Left ventricle myocardium superior (tissue), 1 donor: ENCODE data around the gene EHBP1. TPM values are rescaled to one million over a fixed set of nuclear protein-coding genes. Genes with fewer than 3 reads are reported as not detected.
"Not testable (repeated sequence)": the region's sequence is repeated elsewhere in the genome, so short reads cannot be mapped to it uniquely, and the experiment has no call there.

Experiments
- ATAC-seq: fragments of 200-7000 bp; cut with Tn5 transposase; one replicate; pipeline ENCODE4 v1.9.1; 2020; ENCODE audit warnings: mild to moderate bottlenecking, moderate library complexity
- DNase-seq: peaks from one replicate; pipeline ENCODE4 v3.0.0-alpha.2; 2020
- intact Hi-C: fragments of 100-400 bp; cut with micrococcal nuclease; formaldehyde crosslinking; loops from one replicate; pipeline ENCODE4 v1.11.0; 2022
- total RNA-seq: library from RNA; stranded (reverse); fragmentation: NEBNext Ultra II Directional; extraction: Animal tissue kit (Norgen Biotek cat#: 25700); gene quantifications from one replicate; pipeline ENCODE4 v1.2.1, GENCODE V29; 2021
- donor health status: DM: no; HTN: yes; CAD: no; lungs with severe emphysema.

EHBP1 gene
- total RNA-seq, 1 donor from 2014 or later, result 21.8 TPM

GRCh38 chr2:62692225-62692624 is 13.3 kb upstream of the EHBP1 start:
- ATAC-seq, result no peak
- intact Hi-C loops, result no loop called here
- no peak for DNase-seq

- no peak for ATAC-seq
- intact Hi-C loops, result no loop called here
- no peak for DNase-seq
Observed at GRCh38 chr2:62698653-62699052, 6.9 kb upstream of the EHBP1 start.

- intact Hi-C loops, result no loop called here
- DNase-seq, result no peak
- ATAC-seq, result no peak
Observed at GRCh38 chr2:62704654-62705006, 883 bp upstream of the EHBP1 start.

DNA sequence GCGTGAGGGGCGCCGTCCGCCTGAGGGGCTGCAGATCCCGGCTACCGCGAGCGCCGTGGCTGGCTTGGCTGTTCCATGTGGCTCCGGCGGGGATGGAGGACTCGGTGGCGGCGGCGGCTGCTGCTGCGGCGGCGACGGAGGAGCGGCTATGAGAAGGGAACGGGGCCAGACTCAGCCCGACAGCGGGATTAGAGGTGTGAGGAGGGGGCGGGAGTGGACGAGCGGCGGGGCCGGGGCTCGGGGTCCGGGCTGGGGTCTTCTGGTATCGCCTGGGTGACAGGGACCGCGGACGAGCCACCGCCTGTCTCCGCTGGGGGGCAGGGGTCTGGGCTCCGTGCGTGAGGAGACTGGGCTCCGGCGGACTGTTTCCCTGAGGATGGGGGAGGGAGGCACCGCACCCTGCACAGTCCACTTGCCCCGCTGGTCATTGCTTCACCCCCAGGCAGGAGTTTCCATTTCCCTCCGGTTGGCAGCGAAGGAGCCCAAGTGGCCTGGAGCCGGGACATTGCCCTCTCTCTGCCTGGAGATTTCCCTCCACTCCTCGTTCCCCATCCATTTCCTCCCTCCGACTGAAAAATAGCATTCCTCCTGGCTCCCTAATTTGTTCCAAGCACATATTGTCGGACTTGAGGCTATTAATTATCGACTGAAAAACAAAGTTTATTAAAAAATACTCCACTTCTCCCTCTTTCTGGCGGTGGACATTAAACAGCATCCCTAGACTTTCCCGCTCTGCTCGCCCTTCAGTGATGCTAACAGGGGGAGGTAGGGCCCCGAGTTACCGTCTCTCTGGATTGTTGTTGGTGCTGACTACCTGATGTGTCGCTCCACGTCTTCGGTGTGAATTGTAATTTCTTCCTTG is 577 bp downstream of the EHBP1 start:
- ATAC-seq (peak; percentile 54), DNase-seq (peak; percentile 72)
- intact Hi-C loops, result no loop called here

DNA sequence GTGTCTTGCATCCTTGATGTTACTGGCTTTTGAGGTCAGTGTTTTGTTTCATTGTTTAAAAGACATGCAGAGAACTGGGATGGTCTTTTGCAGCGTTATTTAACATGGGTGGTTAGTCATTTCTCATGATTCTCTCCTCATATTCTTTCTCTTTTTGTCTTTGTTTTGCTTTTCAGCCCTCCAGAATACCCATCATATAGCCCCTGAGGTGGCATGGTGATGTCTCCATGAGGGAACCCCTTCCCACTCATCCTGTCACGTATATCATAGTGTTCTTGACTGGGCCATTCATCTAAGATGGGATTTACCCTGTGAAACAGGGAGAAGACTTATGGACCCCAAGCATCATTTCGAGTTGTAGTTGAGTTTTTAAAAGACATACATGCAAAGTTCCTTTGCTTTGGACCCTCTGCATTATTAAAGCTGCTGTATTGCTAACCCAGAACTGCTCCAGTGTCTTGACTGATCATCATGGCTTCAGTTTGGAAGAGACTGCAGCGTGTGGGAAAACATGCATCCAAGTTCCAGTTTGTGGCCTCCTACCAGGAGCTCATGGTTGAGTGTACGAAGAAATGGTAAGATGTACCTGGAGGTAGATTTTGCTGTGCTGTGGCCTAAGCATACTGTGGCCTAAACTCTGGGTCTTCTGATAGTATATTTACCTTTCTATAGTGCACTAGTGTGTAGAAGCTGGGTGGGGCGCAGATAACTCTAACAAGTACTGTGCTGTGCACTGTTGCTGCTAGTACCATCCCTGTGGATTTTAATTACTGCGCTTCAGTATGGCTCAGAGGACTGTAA is 1.4 kb downstream of the EHBP1 start:
- intact Hi-C loops, result no loop called here
- ATAC-seq (no peak), DNase-seq (no peak)

GRCh38 chr2:62708751-62709150 is 3.2 kb downstream of the EHBP1 start:
- DNase-seq, result no peak
- ATAC-seq, result no peak
- intact Hi-C loops, result no loop called here

DNA sequence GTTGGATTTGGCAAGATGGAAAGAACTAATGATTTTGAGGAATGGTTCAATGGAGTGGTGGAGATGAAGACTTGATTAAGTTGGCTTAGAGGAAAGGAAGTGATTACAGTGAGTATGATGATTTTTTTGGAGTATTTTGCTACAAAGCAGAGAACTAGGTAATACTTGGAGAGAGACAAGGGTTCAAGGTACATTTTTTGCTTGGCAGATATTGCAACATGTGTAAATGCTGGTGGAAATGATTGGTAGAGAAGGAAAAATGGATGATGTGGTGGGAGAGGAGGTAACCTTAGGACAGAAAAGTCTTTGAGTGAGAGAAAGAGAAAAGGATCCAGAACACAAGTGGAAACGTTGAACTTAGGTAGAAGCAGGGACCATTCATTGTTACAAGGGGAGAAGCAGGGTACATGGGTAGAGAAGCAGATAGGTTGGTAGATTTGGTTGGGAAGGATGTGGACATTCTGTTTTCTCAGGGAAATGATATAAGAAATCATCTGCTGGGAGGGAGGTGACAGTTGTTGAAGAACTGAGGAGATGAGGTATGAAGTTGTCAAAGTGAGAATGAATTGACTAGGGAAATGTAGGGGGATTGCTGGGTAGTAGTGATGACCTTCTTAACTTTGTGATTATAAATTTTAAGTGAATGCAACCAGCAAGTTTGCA is 6.5 kb downstream of the EHBP1 start:
- no peak for DNase-seq
- intact Hi-C loops, result no loop called here
- ATAC-seq, result no peak

- intact Hi-C loops, result not testable (repeated sequence)
Observed at GRCh38 chr2:62713196-62713595, 7.7 kb downstream of the EHBP1 start.

GRCh38 chr2:62713837-62714236 is 8.3 kb downstream of the EHBP1 start:
- ATAC-seq, result no peak
- DNase-seq, result no peak
- intact Hi-C loops, result no loop called here

More at GRCh38 chr2:62713196-62713595, 7.7 kb downstream of the EHBP1 start:
- not testable (repeated sequence) for DNase-seq, ATAC-seq

GRCh38 chr2:62716768-62717167 is 11.3 kb downstream of the EHBP1 start:
- intact Hi-C loops, result no loop called here
- DNase-seq (no peak), ATAC-seq (no peak)

- no peak for ATAC-seq
- DNase-seq, result no peak
- intact Hi-C loops, result no loop called here
Observed at GRCh38 chr2:62717503-62718081, 12.1 kb downstream of the EHBP1 start.

DNA sequence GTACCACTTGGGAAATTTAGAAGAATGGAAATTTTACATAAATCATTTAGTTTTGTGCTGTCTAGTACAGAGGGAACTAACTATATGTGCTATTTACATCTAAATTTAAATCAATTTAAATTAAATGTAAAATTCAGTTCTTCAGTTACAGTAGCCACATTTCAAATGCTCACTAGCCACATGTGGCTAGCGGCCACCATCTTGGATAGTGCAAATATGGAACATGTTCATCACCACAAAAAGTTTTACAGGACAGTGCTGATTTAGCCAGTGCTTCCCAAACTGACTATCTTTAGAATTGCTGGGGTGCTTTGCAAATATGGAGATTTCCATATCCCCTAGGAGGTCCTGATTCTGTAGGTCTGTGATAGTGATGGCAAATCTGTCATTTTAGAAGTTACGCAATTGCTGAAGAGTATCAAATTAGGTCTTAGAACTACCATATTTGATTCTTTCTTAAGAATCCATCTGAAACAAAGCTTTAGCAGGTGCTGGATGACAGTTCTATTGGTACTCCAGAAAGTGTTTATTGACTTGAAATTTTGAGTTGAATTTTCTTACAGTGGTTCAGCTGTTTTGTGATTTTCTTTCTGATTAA is 12.8 kb downstream of the EHBP1 start:
- intact Hi-C loops, result no loop called here
- no peak for DNase-seq
- ATAC-seq, result no peak

DNA sequence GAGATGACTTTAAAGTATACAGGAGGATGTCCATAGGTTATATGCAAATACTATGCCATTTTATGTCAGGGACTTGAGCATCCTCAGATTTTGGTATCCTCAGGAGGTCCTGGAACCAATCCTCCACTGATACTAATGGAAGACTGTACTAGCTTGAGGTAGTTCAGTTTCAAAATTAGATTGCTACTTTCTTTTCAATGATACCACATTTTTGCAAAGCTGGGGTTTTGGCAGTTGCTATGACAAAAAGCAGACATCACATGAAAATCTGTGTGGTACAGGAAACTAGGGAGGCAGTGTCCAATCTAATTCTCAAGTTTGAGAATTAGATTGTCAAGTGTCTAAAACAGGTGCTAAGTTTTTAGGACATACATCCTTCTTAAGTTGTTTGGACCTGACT is 14.2 kb downstream of the EHBP1 start:
- intact Hi-C loops, result no loop called here
- no peak for ATAC-seq

GRCh38 chr2:62722679-62723078 is 17.2 kb downstream of the EHBP1 start:
- no peak for DNase-seq
- ATAC-seq, result no peak
- intact Hi-C loops, result no loop called here

More for the DNA sequence above, 14.2 kb downstream of the EHBP1 start:
- no peak for DNase-seq

GRCh38 chr2:62723253-62723652 is 17.7 kb downstream of the EHBP1 start:
- ATAC-seq (no peak), DNase-seq (no peak)
- intact Hi-C loops, result no loop called here

DNA sequence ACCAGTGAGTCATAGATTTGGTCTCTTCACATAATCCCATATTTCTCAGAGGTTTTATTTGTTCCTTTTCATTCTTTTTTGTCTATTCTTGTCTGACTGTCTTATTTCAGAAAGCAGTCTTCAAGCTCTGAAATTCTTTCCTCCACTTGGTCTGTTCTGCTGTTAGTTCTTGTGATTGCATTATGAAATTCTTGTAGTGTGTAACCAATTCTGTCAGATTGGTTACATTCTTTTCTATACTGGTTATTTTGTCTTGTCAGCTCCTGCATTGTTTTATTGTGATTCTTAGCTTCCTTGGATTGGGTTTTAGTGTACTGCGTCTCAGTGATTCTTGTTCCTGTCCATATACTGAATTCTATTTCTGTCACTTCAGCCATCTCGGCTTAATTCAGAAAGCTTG is 18.6 kb downstream of the EHBP1 start:
- intact Hi-C loops, result no loop called here
- no peak for ATAC-seq
- DNase-seq, result no peak

- intact Hi-C loops, result no loop called here
Observed at GRCh38 chr2:62724886-62725711, 19.6 kb downstream of the EHBP1 start.

GRCh38 chr2:62725712-62726055 is 20.2 kb downstream of the EHBP1 start:
- intact Hi-C loops, result no loop called here
- ATAC-seq, result no peak
- DNase-seq, result no peak

More at GRCh38 chr2:62724886-62725711, 19.6 kb downstream of the EHBP1 start:
- ATAC-seq, result peak; percentile 38
- peak; percentile 33 for DNase-seq
